ENCODE data around the gene RPS16. TPM values are rescaled to one million over a fixed set of nuclear protein-coding genes. Genes with fewer than 3 reads are reported as not detected.

RPS16 gene
- total RNA-seq, 2 donors from 2014 or later: 1,162 to 1,716 TPM

DNA sequence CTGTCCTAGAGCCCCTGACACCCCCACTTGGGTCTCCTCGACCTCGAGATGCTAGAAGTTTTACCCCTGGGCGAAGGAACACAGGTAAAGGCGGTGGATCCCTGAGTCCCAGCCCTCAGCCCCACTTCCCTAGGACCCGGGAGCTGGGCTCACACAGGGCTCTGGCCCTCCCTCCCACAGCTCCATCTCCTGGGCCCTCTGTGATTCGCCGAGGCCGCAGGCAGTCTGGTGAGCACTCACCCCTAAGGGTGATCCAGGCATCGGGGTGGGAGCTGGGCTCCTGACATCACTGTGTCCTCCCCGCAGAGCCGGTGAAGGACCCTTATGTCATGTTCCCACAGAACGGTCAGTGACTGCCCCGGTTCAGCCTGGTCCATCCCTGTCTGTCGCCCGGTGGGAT lies 15.0 kb downstream of the RPS16 start:
- WGBS: 90% methylated on average over 15 of the region's 15 CpGs
- no peaks in the 10 kb centered on the region for H3K4me1 ChIP-seq (replicated peaks)
- TF ChIP-seq, protein P1, sequence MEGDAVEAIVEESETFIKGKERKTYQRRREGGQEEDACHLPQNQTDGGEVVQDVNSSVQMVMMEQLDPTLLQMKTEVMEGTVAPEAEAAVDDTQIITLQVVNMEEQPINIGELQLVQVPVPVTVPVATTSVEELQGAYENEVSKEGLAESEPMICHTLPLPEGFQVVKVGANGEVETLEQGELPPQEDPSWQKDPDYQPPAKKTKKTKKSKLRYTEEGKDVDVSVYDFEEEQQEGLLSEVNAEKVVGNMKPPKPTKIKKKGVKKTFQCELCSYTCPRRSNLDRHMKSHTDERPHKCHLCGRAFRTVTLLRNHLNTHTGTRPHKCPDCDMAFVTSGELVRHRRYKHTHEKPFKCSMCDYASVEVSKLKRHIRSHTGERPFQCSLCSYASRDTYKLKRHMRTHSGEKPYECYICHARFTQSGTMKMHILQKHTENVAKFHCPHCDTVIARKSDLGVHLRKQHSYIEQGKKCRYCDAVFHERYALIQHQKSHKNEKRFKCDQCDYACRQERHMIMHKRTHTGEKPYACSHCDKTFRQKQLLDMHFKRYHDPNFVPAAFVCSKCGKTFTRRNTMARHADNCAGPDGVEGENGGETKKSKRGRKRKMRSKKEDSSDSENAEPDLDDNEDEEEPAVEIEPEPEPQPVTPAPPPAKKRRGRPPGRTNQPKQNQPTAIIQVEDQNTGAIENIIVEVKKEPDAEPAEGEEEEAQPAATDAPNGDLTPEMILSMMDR (IDR thresholded peaks at IDR 0.05): no peak
- TF ChIP-seq POLR2AphosphoS5 (IDR thresholded peaks at IDR 0.05) (no peak), POLR2A (IDR thresholded peaks at IDR 0.05) (no peak)
- DNase-seq (ENCODE audit: low spot score): no peak
- H3K9me3 ChIP-seq: no peaks in the 10 kb centered on the region
- intact Hi-C loops (cut with DNase I): no loop called here
- no peaks in the 10 kb centered on the region for H3K36me3 ChIP-seq
- H3K27ac ChIP-seq: no peak overlapping the region
- no peak overlapping the region for H3K4me3 ChIP-seq
- H3K27me3 ChIP-seq (replicated peaks; ENCODE audit: insufficient read depth): no peaks in the 10 kb centered on the region

DNA sequence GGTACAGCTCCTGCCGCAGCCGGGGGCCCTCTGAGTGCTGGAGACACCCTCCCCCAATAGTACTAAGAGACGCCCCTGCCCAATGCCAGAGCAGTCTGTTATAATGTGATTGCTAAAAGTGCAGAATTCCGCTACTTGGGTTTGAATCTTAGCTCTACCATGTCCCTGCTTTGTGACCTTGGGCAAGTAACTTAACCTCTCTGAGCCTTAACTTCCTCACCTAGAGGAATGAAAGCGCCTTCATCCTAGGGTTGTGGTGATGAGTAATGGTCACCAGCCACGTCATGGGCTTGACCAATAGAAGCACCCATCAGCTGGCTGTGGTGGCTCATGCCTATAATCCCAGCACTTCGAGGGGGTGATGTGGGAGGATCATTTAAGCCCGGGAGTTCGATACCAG lies 16.7 kb downstream of the RPS16 start:
- H3K27me3 ChIP-seq (replicated peaks; ENCODE audit: insufficient read depth): no peaks in the 10 kb centered on the region
- TF ChIP-seq, protein P1 (IDR thresholded peaks at IDR 0.05): no peak
- TF ChIP-seq POLR2A (IDR thresholded peaks at IDR 0.05) (no peak), POLR2AphosphoS5 (IDR thresholded peaks at IDR 0.05) (no peak)
- no peaks in the 10 kb centered on the region for H3K36me3 ChIP-seq
- 92% methylated on average over 9 of the region's 9 CpGs for WGBS
- H3K4me3 ChIP-seq: no peak overlapping the region
- intact Hi-C loops (cut with DNase I): no loop called here
- H3K9me3 ChIP-seq: no peaks in the 10 kb centered on the region
- no peak for DNase-seq (ENCODE audit: low spot score)
- no peaks in the 10 kb centered on the region for H3K4me1 ChIP-seq (replicated peaks)
- H3K27ac ChIP-seq: no peak overlapping the region

DNA sequence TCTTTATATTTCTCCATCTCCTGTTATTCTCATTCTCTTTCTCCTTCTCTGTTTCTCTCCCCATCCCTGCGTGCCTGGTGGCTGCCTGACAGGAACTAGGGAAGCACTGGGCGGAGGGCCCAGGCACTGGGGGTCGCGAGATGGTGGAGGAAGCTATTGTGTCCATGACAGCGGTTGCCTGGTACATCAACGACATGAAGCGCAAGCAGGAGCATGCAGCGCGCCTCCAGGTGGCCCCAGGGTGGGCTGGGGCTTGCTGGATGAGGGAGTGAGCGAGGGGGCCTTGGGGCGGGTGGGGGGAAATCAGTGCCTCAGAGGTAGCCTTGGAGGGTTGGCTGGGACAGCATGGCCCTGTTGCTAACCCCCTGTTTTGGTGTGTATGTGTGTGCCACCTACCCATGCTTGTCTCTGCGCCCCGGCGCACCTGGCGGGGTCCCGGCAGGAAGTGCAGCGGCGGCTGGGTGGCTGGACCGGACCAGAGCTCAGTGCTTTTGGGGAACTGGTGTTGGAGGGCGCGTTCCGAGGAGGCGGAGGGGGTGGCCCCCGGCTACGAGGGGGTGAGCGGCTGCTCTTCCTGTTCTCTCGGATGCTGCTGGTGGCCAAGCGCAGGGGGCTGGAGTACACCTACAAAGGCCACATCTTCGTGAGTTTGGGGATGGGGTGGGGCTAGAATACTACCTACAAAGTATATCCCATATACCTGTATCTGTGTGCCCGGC lies 18.1 kb downstream of the RPS16 start:
- 86% methylated on average over 29 of the region's 30 CpGs for WGBS
- Histone ChIP-seq H3K4me3 (no peak overlapping the region), H3K9me3 (no peaks in the 10 kb centered on the region), H3K27me3 (replicated peaks; ENCODE audit: insufficient read depth) (no peaks in the 10 kb centered on the region), H3K27ac (no peak overlapping the region), H3K36me3 (no peaks in the 10 kb centered on the region), H3K4me1 (replicated peaks) (no peaks in the 10 kb centered on the region)
- TF ChIP-seq, protein P1 (IDR thresholded peaks at IDR 0.05): no peak
- TF ChIP-seq POLR2A (IDR thresholded peaks at IDR 0.05): no peak
- TF ChIP-seq POLR2AphosphoS5 (IDR thresholded peaks at IDR 0.05): no peak
- DNase-seq (ENCODE audit: low spot score): no peak
- intact Hi-C loops (cut with DNase I): no loop called here

DNA sequence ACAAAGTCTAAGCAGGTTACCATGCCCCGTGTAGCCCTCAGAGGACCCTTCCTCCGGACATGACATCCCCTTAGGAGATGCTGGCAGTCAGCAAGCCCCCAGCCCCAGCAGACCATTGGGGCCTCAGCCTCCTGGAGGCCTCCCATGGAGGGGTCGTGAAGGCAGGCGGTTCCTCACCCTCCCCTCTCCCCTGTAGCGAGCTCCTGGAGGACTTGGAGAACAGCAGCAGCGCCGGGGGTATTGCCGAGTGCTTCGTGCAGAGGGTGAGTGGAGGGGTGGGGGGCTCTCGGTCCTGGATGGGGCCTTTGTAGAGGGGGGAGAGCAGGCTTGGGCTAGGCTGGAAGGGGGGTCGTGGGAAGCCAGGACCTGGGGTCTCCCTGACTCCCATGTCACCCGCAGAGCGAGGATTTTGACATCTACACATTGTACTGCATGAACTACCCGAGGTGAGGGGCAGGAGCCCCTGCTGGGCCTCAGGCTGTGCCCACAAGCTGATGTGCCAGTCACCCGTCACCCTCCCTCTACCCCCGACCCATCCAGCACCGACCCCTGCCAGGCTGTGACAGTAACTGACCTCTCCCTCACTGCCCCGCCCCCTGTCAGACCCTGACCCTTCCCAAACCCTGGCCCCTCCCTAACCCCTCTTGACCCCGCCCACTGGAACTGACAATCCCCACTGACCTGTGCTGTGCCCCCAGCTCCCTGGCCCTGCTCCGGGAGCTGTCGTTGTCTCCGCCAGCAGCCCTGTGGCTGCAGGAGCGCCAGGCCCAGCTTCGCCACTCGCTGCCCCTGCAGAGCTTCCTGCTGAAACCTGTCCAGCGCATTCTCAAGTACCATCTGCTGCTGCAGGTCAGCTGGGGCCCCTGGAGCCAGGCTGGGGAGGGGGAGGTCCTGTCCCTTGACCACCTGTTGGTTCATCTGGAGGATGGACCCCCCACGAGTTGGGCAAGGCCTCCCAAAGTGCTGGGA lies 19.3 kb downstream of the RPS16 start:
- Histone ChIP-seq H3K27me3 (replicated peaks; ENCODE audit: insufficient read depth) (no peaks in the 10 kb centered on the region), H3K36me3 (no peaks in the 10 kb centered on the region), H3K9me3 (no peaks in the 10 kb centered on the region), H3K4me1 (replicated peaks) (no peaks in the 10 kb centered on the region), H3K27ac (no peak overlapping the region), H3K4me3 (no peak overlapping the region)
- intact Hi-C loops (cut with DNase I): no loop called here
- TF ChIP-seq, protein P1 (IDR thresholded peaks at IDR 0.05): no peak
- TF ChIP-seq POLR2A (IDR thresholded peaks at IDR 0.05): no peak
- no peak for TF ChIP-seq POLR2AphosphoS5 (IDR thresholded peaks at IDR 0.05)
- no peak for DNase-seq (ENCODE audit: low spot score)
- WGBS: 71% methylated on average over 18 of the region's 27 CpGs

Measured in prostate gland (tissue), 2 donors.